H9 (cell line): ENCODE results near the gene STX17. TPM values are rescaled to one million over a fixed set of nuclear protein-coding genes. Genes with fewer than 3 reads are reported as not detected.

Experiments
- DNase-seq: peaks from one replicate; pipeline ENCODE4 v3.0.0-alpha.2; 2017
- H2AFZ ChIP-seq: one replicate; pipeline ENCODE4 v1.6.1; 2013; ENCODE audit warnings: mild to moderate bottlenecking, low read length, control low read depth, moderate library complexity
- H2AK5ac ChIP-seq: 2 replicates; pipeline ENCODE4 v1.6.1; 2013; ENCODE audit warnings: low read length, control low read depth, mixed read lengths; ENCODE audit not compliant: insufficient read length
- H2BK120ac ChIP-seq: one replicate; pipeline ENCODE4 v1.6.1; 2013; ENCODE audit warnings: low read depth, mild to moderate bottlenecking, low read length, control low read depth, inconsistent platforms; ENCODE audit not compliant: poor library complexity, severe bottlenecking
- H2BK12ac ChIP-seq: 2 replicates; pipeline ENCODE4 v1.6.1; 2013; ENCODE audit warnings: low read length, control low read depth, mixed read lengths, low read depth; ENCODE audit not compliant: insufficient read length
- H2BK15ac ChIP-seq: 2 replicates; pipeline ENCODE4 v1.6.1; 2013; ENCODE audit warnings: low read depth, low read length, control low read depth
- H2BK20ac ChIP-seq: one replicate; pipeline ENCODE4 v1.6.1; 2013; ENCODE audit warnings: low read depth, mild to moderate bottlenecking, low read length, control low read depth, inconsistent platforms; ENCODE audit not compliant: poor library complexity, severe bottlenecking
- H2BK5ac ChIP-seq: 2 replicates; pipeline ENCODE4 v1.6.1; 2013; ENCODE audit warnings: low read length, control low read depth, mixed read lengths; ENCODE audit not compliant: insufficient read length
- H3K14ac ChIP-seq: 2 replicates; pipeline ENCODE4 v1.6.1; 2013; ENCODE audit warnings: low read length, control low read depth; ENCODE audit not compliant: insufficient read depth
- H3K18ac ChIP-seq: 2 replicates; pipeline ENCODE4 v1.6.1; 2013; ENCODE audit warnings: low read depth, mild to moderate bottlenecking, mixed read lengths, low read length, control low read depth; ENCODE audit not compliant: insufficient read length
- H3K23ac ChIP-seq: 2 replicates; pipeline ENCODE4 v1.6.1; 2013; ENCODE audit warnings: low read length, control low read depth, mixed read lengths, low read depth; ENCODE audit not compliant: insufficient read length
- H3K23me2 ChIP-seq: 2 replicates; pipeline ENCODE4 v1.6.1; 2013; ENCODE audit warnings: low read depth, mild to moderate bottlenecking, mixed read lengths, low read length, control low read depth; ENCODE audit not compliant: insufficient read length, poor library complexity, severe bottlenecking
- H3K27ac ChIP-seq: 2 replicates; pipeline ENCODE4 v1.5.1; 2013; ENCODE audit warnings: low read length, control low read depth, mixed read lengths, low read depth; ENCODE audit not compliant: insufficient read length
- H3K27me3 ChIP-seq: 2 replicates; pipeline ENCODE4 v1.6.1; 2013; ENCODE audit warnings: low read length, control low read depth, inconsistent platforms; ENCODE audit not compliant: insufficient read depth
- H3K4ac ChIP-seq: 2 replicates; pipeline ENCODE4 v1.6.1; 2013; ENCODE audit warnings: low read depth, mild to moderate bottlenecking, control low read depth, inconsistent platforms, low read length, moderate library complexity
- H3K4me1 ChIP-seq: 2 replicates; pipeline ENCODE4 v1.6.1; 2013; ENCODE audit warnings: low read length, control low read depth, inconsistent platforms; ENCODE audit not compliant: insufficient read depth
- H3K4me2 ChIP-seq: 2 replicates; pipeline ENCODE4 v1.6.1; 2013; ENCODE audit warnings: low read length, control low read depth, mixed read lengths; ENCODE audit not compliant: insufficient read length, insufficient read depth
- H3K56ac ChIP-seq: 2 replicates; pipeline ENCODE4 v1.6.1; 2013; ENCODE audit warnings: low read depth, mild to moderate bottlenecking, mixed read lengths, low read length, control low read depth; ENCODE audit not compliant: insufficient read length
- H3K79me1 ChIP-seq: 2 replicates; pipeline ENCODE4 v1.6.1; 2013; ENCODE audit warnings: low read depth, mild to moderate bottlenecking, moderate library complexity, low read length, control low read depth, inconsistent platforms; ENCODE audit not compliant: insufficient read depth, poor library complexity, severe bottlenecking
- H3K79me2 ChIP-seq: 2 replicates; pipeline ENCODE4 v1.6.1; 2013; ENCODE audit warnings: low read length, control low read depth, inconsistent platforms; ENCODE audit not compliant: insufficient read depth
- H3K9ac ChIP-seq: 2 replicates; pipeline ENCODE4 v1.6.1; 2013; ENCODE audit warnings: low read length, control low read depth, mixed read lengths; ENCODE audit not compliant: insufficient read length; ENCODE audit errors: extremely low read depth
- H3K9me3 ChIP-seq: one replicate; pipeline ENCODE4 v1.6.1; 2013; ENCODE audit warnings: low read depth, low read length, inconsistent platforms; ENCODE audit not compliant: control insufficient read depth
- H3T11ph ChIP-seq: one replicate; pipeline ENCODE4 v1.6.1; 2013; ENCODE audit warnings: mild to moderate bottlenecking, low read length, control low read depth, inconsistent platforms
- H4K20me1 ChIP-seq: one replicate; pipeline ENCODE4 v1.6.1; 2013; ENCODE audit not compliant: control insufficient read depth, insufficient read length, insufficient read depth
- H4K5ac ChIP-seq: 2 replicates; pipeline ENCODE4 v1.6.1; 2013; ENCODE audit warnings: low read depth, mild to moderate bottlenecking, mixed read lengths, low read length, control low read depth; ENCODE audit not compliant: insufficient read length
- H4K8ac ChIP-seq: replicated peaks from 2 replicates; pipeline ENCODE4 v1.6.1; 2013; ENCODE audit warnings: low read length, control low read depth, mixed read lengths, low read depth; ENCODE audit not compliant: insufficient read length
- H4K91ac ChIP-seq: 2 replicates; pipeline ENCODE4 v1.6.1; 2013; ENCODE audit warnings: low read depth, mild to moderate bottlenecking, moderate library complexity, mixed read lengths, low read length, control low read depth; ENCODE audit not compliant: insufficient read length
- H3K27ac Mint-ChIP-seq, 3 experiments: 2 replicates in 2 of 3; 3 replicates in 1 of 3; pipeline ENCODE4 v1.8.0; 2020 to 2021; ENCODE audit warnings: mixed read lengths in 3 of 3, mild to moderate bottlenecking in 1 of 3, moderate library complexity in 1 of 3
- H3K27me3 Mint-ChIP-seq: 2 replicates; pipeline ENCODE4 v1.8.0; 2021; ENCODE audit warnings: low read depth, mild to moderate bottlenecking, moderate library complexity, mixed read lengths
- H3K36me3 Mint-ChIP-seq, 3 experiments: 2 replicates in 2 of 3; 3 replicates in 1 of 3; pipeline ENCODE4 v1.8.0; 2020 to 2021; ENCODE audit warnings: low read depth in 3 of 3, mixed read lengths in 3 of 3; ENCODE audit not compliant: insufficient read depth in 1 of 3
- H3K4me1 Mint-ChIP-seq, 2 experiments: 2 replicates each; pipeline ENCODE4 v1.8.0; 2020; ENCODE audit warnings: mixed read lengths in 2 of 2
- H3K4me3 Mint-ChIP-seq, 2 experiments: 2 replicates in 1 of 2; 3 replicates in 1 of 2; pipeline ENCODE4 v1.8.0; 2020 to 2021; ENCODE audit warnings: mild to moderate bottlenecking in 2 of 2, mixed read lengths in 2 of 2, moderate library complexity in 1 of 2
- H3K9me3 Mint-ChIP-seq, 2 experiments: 2 replicates in 1 of 2; 3 replicates in 1 of 2; pipeline ENCODE4 v1.8.0; 2020; ENCODE audit warnings: mild to moderate bottlenecking in 2 of 2, mixed read lengths in 2 of 2, moderate library complexity in 1 of 2
- CTCF ChIP-seq: fragments of 200-600 bp; sonication (generic); conservative IDR thresholded peaks from 3 replicates; pipeline ENCODE4 v1.8.0; 2021; ENCODE audit warnings: antibody characterized with exemption, mild to moderate bottlenecking
- WGBS: extraction: QIAGEN DNeasy Blood & Tissue Kit; methylation state at CpG from one replicate; pipeline ENCODE4 v1.1.7; 2013; ENCODE audit warnings: missing lambda C conversion rate, low lambda C conversion rate, mixed read lengths; ENCODE audit not compliant: insufficient read length; ENCODE audit errors: extremely low coverage; 5-methylcytosine and 5-hydroxymethylcytosine counted together
- total RNA-seq: library from RNA; stranded (reverse); gene quantifications from 2 replicates; pipeline ENCODE4 v1.2.1, GENCODE V29; 2021

The STX17 gene
- total RNA-seq, 1 experiment from 2014 or later = 21.2 TPM

- Mint-ChIP-seq H3K27me3 (no peaks in the 10 kb centered on the region), H3K9me3 (no peaks in the 10 kb centered on the region; a peak in 1 of 5 replicates), H3K4me1 (peaks cover 26 to 29% of the 10 kb centered on the region in 2 experiments), H3K36me3 (no peaks in the 10 kb centered on the region; a peak in 1 of 7 replicates), H3K27ac (no peak overlapping the region), H3K4me3 (no peak overlapping the region)
- no peak overlapping the region for H4K91ac ChIP-seq
- H3K9ac ChIP-seq = no peak overlapping the region
- H3K23ac ChIP-seq = no peak overlapping the region
- H3K27ac ChIP-seq = no peak overlapping the region
- no peak for DNase-seq
- H3K18ac ChIP-seq = no peak overlapping the region
- H2AFZ ChIP-seq = no peak overlapping the region
- no peaks in the 10 kb centered on the region for H3K79me2 ChIP-seq
- H3K56ac ChIP-seq = no peak overlapping the region
- TF ChIP-seq CTCF = no peak
- no peaks in the 10 kb centered on the region for H3K4me1 ChIP-seq
- no peak overlapping the region for H3K4ac ChIP-seq
- peaks cover 2% of the 10 kb centered on the region for H3K23me2 ChIP-seq
- no peak overlapping the region for H2BK15ac ChIP-seq
- H3K9me3 ChIP-seq = no peaks in the 10 kb centered on the region
- no peaks in the 10 kb centered on the region for H3K79me1 ChIP-seq
- no peak overlapping the region for H2BK5ac ChIP-seq
- no CpG with 5 or more reads among the region's 2 CpGs for WGBS
- H3T11ph ChIP-seq = no peak overlapping the region
- H2BK12ac ChIP-seq = no peak overlapping the region
- H4K20me1 ChIP-seq = no peaks in the 10 kb centered on the region
- no peak overlapping the region for H2BK20ac ChIP-seq
- no peak overlapping the region for H3K14ac ChIP-seq
- H4K8ac ChIP-seq = no peak overlapping the region
- no peaks in the 10 kb centered on the region for H3K27me3 ChIP-seq
- H4K5ac ChIP-seq = no peak overlapping the region
- H2AK5ac ChIP-seq = no peak overlapping the region
- no peak overlapping the region for H2BK120ac ChIP-seq
- no peak overlapping the region for H3K4me2 ChIP-seq
Measured at GRCh38 chr9:99966001-99966400, 59.5 kb downstream of the STX17 start.
